ENCODE data around the gene PEX5L. TPM values are rescaled to one million over a fixed set of nuclear protein-coding genes. Genes with fewer than 3 reads are reported as not detected.

PEX5L gene
- total RNA-seq, 1 experiment from 2014 or later: not detected

DNA sequence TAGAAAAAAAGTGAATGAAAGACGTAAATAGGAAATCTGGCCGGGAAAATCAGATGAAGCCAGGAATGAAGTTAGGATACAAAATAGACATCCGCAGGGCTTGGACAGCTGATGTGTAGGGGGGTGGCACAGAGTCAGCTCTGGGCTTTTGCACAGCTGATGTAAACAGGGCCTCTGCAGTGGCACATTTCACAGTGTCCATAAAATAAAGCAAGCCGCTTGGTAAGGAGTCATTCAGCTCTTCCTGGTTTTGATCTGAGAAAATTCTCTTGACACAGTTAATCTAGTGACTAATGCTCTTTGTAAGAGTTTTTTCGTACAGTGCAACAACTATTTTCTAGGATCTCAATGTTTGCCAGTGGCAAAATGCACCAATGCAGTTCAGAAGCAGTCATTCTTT lies 230.6 kb downstream of the PEX5L start:
- H3K9me3 ChIP-seq (ENCODE audit: control insufficient read depth in 1 of 2, insufficient read depth in 1 of 2, low read depth in 1 of 2, low read length in 2 of 2): no peaks in the 10 kb centered on the region
- POLR2A ChIA-PET: no interaction called here
- no peak overlapping the region for H3K9ac ChIP-seq (ENCODE audit: low read length)
- H3K9me2 ChIP-seq (ENCODE audit: insufficient read depth): no peaks in the 10 kb centered on the region
- H3K4me3 ChIP-seq (replicated peaks in 1 of 2; ENCODE audit: low read depth in 1 of 2, low read length in 2 of 2): no peak overlapping the region
- CTCF ChIA-PET: no interaction called here
- no peak overlapping the region for H2AFZ ChIP-seq (ENCODE audit: low read depth, low read length, poor library complexity, severe bottlenecking)
- no peaks in the 10 kb centered on the region for H4K20me1 ChIP-seq (ENCODE audit: insufficient read depth)
- H3K4me2 ChIP-seq (ENCODE audit: low read length): no peak overlapping the region
- no TSS peak for BruUV-seq (replicated peaks)
- RAD21 ChIA-PET (ENCODE audit: low non-redundant PET in 1 of 2, low total read pairs in 2 of 2, uncharacterized antibody in 2 of 2, unreplicated experiment in 2 of 2): no interaction called here
- no peaks in the 10 kb centered on the region for H3K79me2 ChIP-seq (ENCODE audit: insufficient read depth, low read length)
- no peaks in the 10 kb centered on the region for H3K36me3 ChIP-seq (ENCODE audit: control insufficient read depth in 1 of 2, insufficient read depth in 2 of 2, low read length in 2 of 2)
- no peaks in the 10 kb centered on the region for H3K27me3 ChIP-seq (ENCODE audit: insufficient read depth, low read length)
- no peaks in the 10 kb centered on the region for H3K4me1 ChIP-seq (ENCODE audit: control insufficient read depth in 1 of 2, insufficient read depth in 2 of 2, low read length in 2 of 2)
- TF ChIP-seq, protein P1, sequence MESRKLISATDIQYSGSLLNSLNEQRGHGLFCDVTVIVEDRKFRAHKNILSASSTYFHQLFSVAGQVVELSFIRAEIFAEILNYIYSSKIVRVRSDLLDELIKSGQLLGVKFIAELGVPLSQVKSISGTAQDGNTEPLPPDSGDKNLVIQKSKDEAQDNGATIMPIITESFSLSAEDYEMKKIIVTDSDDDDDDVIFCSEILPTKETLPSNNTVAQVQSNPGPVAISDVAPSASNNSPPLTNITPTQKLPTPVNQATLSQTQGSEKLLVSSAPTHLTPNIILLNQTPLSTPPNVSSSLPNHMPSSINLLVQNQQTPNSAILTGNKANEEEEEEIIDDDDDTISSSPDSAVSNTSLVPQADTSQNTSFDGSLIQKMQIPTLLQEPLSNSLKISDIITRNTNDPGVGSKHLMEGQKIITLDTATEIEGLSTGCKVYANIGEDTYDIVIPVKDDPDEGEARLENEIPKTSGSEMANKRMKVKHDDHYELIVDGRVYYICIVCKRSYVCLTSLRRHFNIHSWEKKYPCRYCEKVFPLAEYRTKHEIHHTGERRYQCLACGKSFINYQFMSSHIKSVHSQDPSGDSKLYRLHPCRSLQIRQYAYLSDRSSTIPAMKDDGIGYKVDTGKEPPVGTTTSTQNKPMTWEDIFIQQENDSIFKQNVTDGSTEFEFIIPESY (IDR thresholded peaks at IDR 0.05; ENCODE audit: extremely low read depth, insufficient replicate concordance, low read length): no peak
- TF ChIP-seq SP1 (IDR thresholded peaks at IDR 0.05; ENCODE audit: low read depth) (no peak), ZNF274 (IDR thresholded peaks at IDR 0.05; ENCODE audit: low read depth, low read length) (no peak), ELF1 (IDR thresholded peaks at IDR 0.05; ENCODE audit: borderline replicate concordance, low read depth) (no peak), POLR2AphosphoS5 (IDR thresholded peaks at IDR 0.05; ENCODE audit: low read depth, low read length) (no peak), EZH2 (IDR thresholded peaks at IDR 0.05) (no peak), REST (IDR thresholded peaks at IDR 0.05; ENCODE audit: low read depth) (no peak), EZH2phosphoT487 (IDR thresholded peaks at IDR 0.05; ENCODE audit: borderline replicate concordance) (no peak), FOSL1 (IDR thresholded peaks at IDR 0.05; ENCODE audit: low read depth) (no peak), CBX3 (IDR thresholded peaks at IDR 0.05; ENCODE audit: low read depth) (no peak), CTCF (IDR thresholded peaks at IDR 0.05 in 2 of 3, conservative IDR thresholded peaks at IDR 0.05 in 1 of 3; ENCODE audit: borderline replicate concordance in 1 of 3, insufficient read depth in 1 of 3, low read depth in 2 of 3, low read length in 2 of 3) (no peak), SRF (IDR thresholded peaks at IDR 0.05; ENCODE audit: low read depth) (no peak), YY1 (IDR thresholded peaks at IDR 0.05; ENCODE audit: extremely low read depth, insufficient replicate concordance, low read depth, low read length) (no peak), EGR1 (IDR thresholded peaks at IDR 0.05; ENCODE audit: low read depth) (no peak), CEBPB (IDR thresholded peaks at IDR 0.05; ENCODE audit: low read depth) (no peak), SIN3A (IDR thresholded peaks at IDR 0.05; ENCODE audit: low read depth) (no peak), ATF3 (IDR thresholded peaks at IDR 0.05) (no peak)
- TF ChIP-seq, protein P2, sequence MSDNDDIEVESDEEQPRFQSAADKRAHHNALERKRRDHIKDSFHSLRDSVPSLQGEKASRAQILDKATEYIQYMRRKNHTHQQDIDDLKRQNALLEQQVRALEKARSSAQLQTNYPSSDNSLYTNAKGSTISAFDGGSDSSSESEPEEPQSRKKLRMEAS (IDR thresholded peaks at IDR 0.05): no peak
- no peak overlapping the region for H3K27ac ChIP-seq (ENCODE audit: low read depth, low read length)
- intact Hi-C loops (cut with micrococcal nuclease): no loop called here
- ATAC-seq (no peak), DNase-seq (ENCODE audit: low read depth, low spot score) (no peak)

All from HCT116 (cell line).